A549 (cell line): ENCODE data around the gene MAP3K5. TPM values are rescaled to one million over a fixed set of nuclear protein-coding genes. Genes with fewer than 3 reads are reported as not detected.

Experiments used
- ATAC-seq, 2 experiments: fragments of 200-7000 bp in 1 of 2; fragments of >200 bp in 1 of 2; cut with Nextera tagmentation in 1 of 2; cut with Tn5 transposase in 1 of 2; 3 replicates each; pipeline versions ENCODE4 v1.8.0 to v1.9.1; 2018 to 2020; ENCODE audit warnings: mild to moderate bottlenecking in 1 of 2, moderate library complexity in 1 of 2
- CTCF ChIA-PET: fragments of 300-600 bp; sonication (Branson Sonifier 250); formaldehyde crosslinking; extraction: SDS; loops from one replicate; lab custom pipeline; 2021; ENCODE audit warnings: antibody characterized with exemption, inconsistent platforms; lab: Yijun Ruan, JAX
- POLR2A ChIA-PET: fragments of 350-600 bp; formaldehyde crosslinking; extraction: SDS; loops from one replicate; lab custom pipeline; 2021; ENCODE audit warnings: antibody characterized with exemption, inconsistent platforms; lab: Yijun Ruan, JAX
- DNase-seq, 2 experiments: peaks; one replicate each; pipeline versions ENCODE4 v3.0.0 to v3.0.0-alpha.2; 2011 to 2016; ENCODE audit warnings: low read depth in 1 of 2, low spot score in 1 of 2
- FAIRE-seq: peaks from 2 replicates; lab custom pipeline; 2011; peaks lifted over from hg19 to GRCh38; lab: Jason Lieb, UNC
- H3K27ac ChIP-seq, 2 experiments: fragments of >200 bp; sonication (Bioruptor Twin); formaldehyde crosslinking; 3 replicates each; pipeline ENCODE4 v1.5.1; 2016 to 2017
- H3K4me1 ChIP-seq: fragments of >200 bp; sonication (Bioruptor Twin); formaldehyde crosslinking; 3 replicates; pipeline ENCODE4 v1.6.1; 2016
- H3K4me2 ChIP-seq: fragments of >200 bp; sonication (Bioruptor Twin); formaldehyde crosslinking; 3 replicates; pipeline ENCODE4 v1.6.1; 2016
- H3K4me3 ChIP-seq: fragments of >200 bp; sonication (Bioruptor Twin); formaldehyde crosslinking; 3 replicates; pipeline ENCODE4 v1.5.1; 2016
- H3K9me3 ChIP-seq: fragments of >200 bp; sonication (Bioruptor Twin); formaldehyde crosslinking; 3 replicates; pipeline ENCODE4 v1.6.1; 2016
- BHLHE40 ChIP-seq: IDR thresholded peaks from 2 replicates; pipeline ENCODE4 v1.6.1; 2012; ENCODE audit warnings: low read depth, low read length, inconsistent platforms
- CEBPB ChIP-seq, 2 experiments: fragments of >200 bp in 1 of 2; sonication (Bioruptor Twin) in 1 of 2; formaldehyde crosslinking in 1 of 2; IDR thresholded peaks; 2 replicates each; pipeline ENCODE4 v1.6.1; 2012 to 2016
- CHD2 ChIP-seq: fragments of 150-350 bp; IDR thresholded peaks from 2 replicates; pipeline ENCODE4 v1.6.1; 2014; ENCODE audit warnings: low read length; ENCODE audit not compliant: partially characterized antibody
- EHMT2 ChIP-seq: fragments of 200-600 bp; sonication (generic); IDR thresholded peaks from 2 replicates; pipeline ENCODE4 v1.6.1; 2016; ENCODE audit warnings: antibody characterized with exemption, low read depth, mild to moderate bottlenecking, moderate library complexity
- ESRRA ChIP-seq: fragments of 150-350 bp; IDR thresholded peaks from 2 replicates; pipeline ENCODE4 v1.6.1; 2014; ENCODE audit warnings: mild to moderate bottlenecking, low read length, borderline replicate concordance
- FOSL2 ChIP-seq, 2 experiments: fragments of 450-650 bp in 1 of 2; fragments of >200 bp in 1 of 2; sonication (Bioruptor Twin) in 1 of 2; formaldehyde crosslinking; IDR thresholded peaks; 2 replicates each; pipeline versions ENCODE4 v1.5.0 to v1.6.1; 2016 to 2020; ENCODE audit warnings: mild to moderate bottlenecking in 1 of 2, moderate library complexity in 1 of 2
- HDAC2 ChIP-seq: fragments of 200-600 bp; sonication (generic); IDR thresholded peaks from 2 replicates; pipeline ENCODE4 v1.6.1; 2016
- JUN ChIP-seq, 2 experiments: fragments of >200 bp; sonication (Bioruptor Twin); formaldehyde crosslinking; IDR thresholded peaks; 2 replicates in 1 of 2; 3 replicates in 1 of 2; pipeline ENCODE4 v1.6.1; 2016 to 2017
- MAZ ChIP-seq: fragments of 150-350 bp; IDR thresholded peaks from 2 replicates; pipeline ENCODE4 v1.6.1; 2014; ENCODE audit warnings: antibody characterized with exemption, low read depth, low read length, borderline replicate concordance
- MYC ChIP-seq: IDR thresholded peaks from 2 replicates; pipeline ENCODE4 v1.6.1; 2012; ENCODE audit warnings: mild to moderate bottlenecking, inconsistent platforms, low read length, improper control_type of control experiment, borderline replicate concordance
- NFE2L2 ChIP-seq: fragments of 150-350 bp; conservative IDR thresholded peaks from 2 replicates; pipeline ENCODE4 v1.6.1; 2014; ENCODE audit warnings: low read length
- NPAS2 ChIP-seq: fragments of 250-450 bp; sonication (Bioruptor Pico); IDR thresholded peaks from 2 replicates; pipeline ENCODE4 v1.8.0; 2022; ENCODE audit warnings: mild to moderate bottlenecking, moderate library complexity, borderline replicate concordance
- PHF8 ChIP-seq: fragments of 200-600 bp; sonication (generic); IDR thresholded peaks from 2 replicates; pipeline ENCODE4 v1.6.1; 2016; ENCODE audit warnings: low read depth, mild to moderate bottlenecking, antibody characterized with exemption, moderate library complexity, borderline replicate concordance
- RAD21 ChIP-seq, 2 experiments: fragments of >200 bp in 1 of 2; sonication (Bioruptor Twin) in 1 of 2; formaldehyde crosslinking in 1 of 2; IDR thresholded peaks in 1 of 2; conservative IDR thresholded peaks in 1 of 2; 2 replicates in 1 of 2; 3 replicates in 1 of 2; pipeline ENCODE4 v1.6.1; 2012 to 2018; ENCODE audit warnings: inconsistent platforms in 1 of 2
- RARB ChIP-seq: fragments of 250-450 bp; sonication (Bioruptor Pico); IDR thresholded peaks from 2 replicates; pipeline ENCODE4 v1.8.0; 2021; ENCODE audit warnings: mild to moderate bottlenecking, moderate library complexity
- RFX5 ChIP-seq: fragments of 450-650 bp; IDR thresholded peaks from 2 replicates; pipeline ENCODE4 v1.7.1; 2014; ENCODE audit warnings: antibody characterized with exemption, mild to moderate bottlenecking, moderate library complexity
- SMC3 ChIP-seq: fragments of >200 bp; sonication (Bioruptor Twin); formaldehyde crosslinking; IDR thresholded peaks from 3 replicates; pipeline ENCODE4 v1.6.1; 2018; ENCODE audit warnings: inconsistent platforms
- TFCP2L1 ChIP-seq: fragments of 250-450 bp; sonication (Bioruptor Pico); IDR thresholded peaks from 2 replicates; pipeline ENCODE4 v1.5.0; 2021; ENCODE audit warnings: mild to moderate bottlenecking
- ZNF302 ChIP-seq: fragments of 250-450 bp; sonication (Bioruptor Pico); IDR thresholded peaks from 2 replicates; pipeline ENCODE4 v1.9.0; 2021; ENCODE audit warnings: inconsistent platforms, mild to moderate bottlenecking, moderate library complexity
- WGBS: methylation state at CpG from one replicate; pipeline ENCODE4 v1.1.6; 2017; ENCODE audit errors: missing lambda C conversion rate; 5-methylcytosine and 5-hydroxymethylcytosine counted together
- polyA plus RNA-seq, 4 experiments: library from polyadenylated mRNA; depleted of rRNA in 3 of 4; stranded (reverse); fragments of >200 nt; fragmentation: RNase III in 1 of 4; extraction: RNeasy Plus Mini Kit Qiagen cat#74134 plus additional on column Dnase treatment in 1 of 4; gene quantifications; 2 replicates in 3 of 4; 3 replicates in 1 of 4; pipeline ENCODE4 v1.2.3, GENCODE V29; 2011 to 2017
- TF ChIP-seq, protein P1 (sequence below): fragments of 200-600 bp; sonication (generic); IDR thresholded peaks from 2 replicates; pipeline ENCODE4 v1.6.1; 2016; ENCODE audit warnings: antibody characterized with exemption, mild to moderate bottlenecking, moderate library complexity
- TF ChIP-seq, protein P2 (sequence below): fragments of >200 bp; sonication (Bioruptor Twin); formaldehyde crosslinking; IDR thresholded peaks from 3 replicates; pipeline ENCODE4 v1.6.1; 2016
- TF ChIP-seq, protein P3 (sequence below): fragments of 450-650 bp; IDR thresholded peaks from 2 replicates; pipeline ENCODE4 v1.6.1; 2014; ENCODE audit warnings: antibody characterized with exemption
- TF ChIP-seq, protein P4 (sequence below): fragments of 250-450 bp; sonication (Bioruptor Pico); IDR thresholded peaks from 2 replicates; pipeline ENCODE4 v1.5.0; 2020; ENCODE audit warnings: low read depth, mild to moderate bottlenecking, moderate library complexity

MAP3K5 gene
- polyA plus RNA-seq, 2 of the 4 experiments (the other 2 are of a cell fraction): 2.1 to 4.1 TPM

- DNase-seq: no peak
- H3K9me3 ChIP-seq: no peaks in the 10 kb centered on the region
- no peak overlapping the region for H3K4me3 ChIP-seq
- H3K4me1 ChIP-seq: no peaks in the 10 kb centered on the region
- ChIA-PET POLR2A (no interaction called here), CTCF (interaction anchor here (1.2 to 2.7 kb wide), 3 partner anchors 20 to 168 kb away, joined by 4 to 8 read pairs (median 5); partner anchors contain the start of genes MAP3K5 and MAP7)
- H3K4me2 ChIP-seq: no peak overlapping the region
- FAIRE-seq: no peak
- no peak for ATAC-seq
- H3K27ac ChIP-seq: no peak overlapping the region
- TF ChIP-seq MYC: no peak
- TF ChIP-seq TFCP2L1 (CRISPR knock-in tag): no peak
- TF ChIP-seq FOSL2 (IDR thresholded peaks at IDR 0.05): no peak
- TF ChIP-seq FOSL2 (CRISPR knock-in tag; IDR thresholded peaks at IDR 0.05): no peak
- TF ChIP-seq JUN (IDR thresholded peaks at IDR 0.05): no peak
- TF ChIP-seq, protein P1, sequence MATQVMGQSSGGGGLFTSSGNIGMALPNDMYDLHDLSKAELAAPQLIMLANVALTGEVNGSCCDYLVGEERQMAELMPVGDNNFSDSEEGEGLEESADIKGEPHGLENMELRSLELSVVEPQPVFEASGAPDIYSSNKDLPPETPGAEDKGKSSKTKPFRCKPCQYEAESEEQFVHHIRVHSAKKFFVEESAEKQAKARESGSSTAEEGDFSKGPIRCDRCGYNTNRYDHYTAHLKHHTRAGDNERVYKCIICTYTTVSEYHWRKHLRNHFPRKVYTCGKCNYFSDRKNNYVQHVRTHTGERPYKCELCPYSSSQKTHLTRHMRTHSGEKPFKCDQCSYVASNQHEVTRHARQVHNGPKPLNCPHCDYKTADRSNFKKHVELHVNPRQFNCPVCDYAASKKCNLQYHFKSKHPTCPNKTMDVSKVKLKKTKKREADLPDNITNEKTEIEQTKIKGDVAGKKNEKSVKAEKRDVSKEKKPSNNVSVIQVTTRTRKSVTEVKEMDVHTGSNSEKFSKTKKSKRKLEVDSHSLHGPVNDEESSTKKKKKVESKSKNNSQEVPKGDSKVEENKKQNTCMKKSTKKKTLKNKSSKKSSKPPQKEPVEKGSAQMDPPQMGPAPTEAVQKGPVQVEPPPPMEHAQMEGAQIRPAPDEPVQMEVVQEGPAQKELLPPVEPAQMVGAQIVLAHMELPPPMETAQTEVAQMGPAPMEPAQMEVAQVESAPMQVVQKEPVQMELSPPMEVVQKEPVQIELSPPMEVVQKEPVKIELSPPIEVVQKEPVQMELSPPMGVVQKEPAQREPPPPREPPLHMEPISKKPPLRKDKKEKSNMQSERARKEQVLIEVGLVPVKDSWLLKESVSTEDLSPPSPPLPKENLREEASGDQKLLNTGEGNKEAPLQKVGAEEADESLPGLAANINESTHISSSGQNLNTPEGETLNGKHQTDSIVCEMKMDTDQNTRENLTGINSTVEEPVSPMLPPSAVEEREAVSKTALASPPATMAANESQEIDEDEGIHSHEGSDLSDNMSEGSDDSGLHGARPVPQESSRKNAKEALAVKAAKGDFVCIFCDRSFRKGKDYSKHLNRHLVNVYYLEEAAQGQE: no peak
- TF ChIP-seq NFE2L2: no peak
- TF ChIP-seq, protein P2, sequence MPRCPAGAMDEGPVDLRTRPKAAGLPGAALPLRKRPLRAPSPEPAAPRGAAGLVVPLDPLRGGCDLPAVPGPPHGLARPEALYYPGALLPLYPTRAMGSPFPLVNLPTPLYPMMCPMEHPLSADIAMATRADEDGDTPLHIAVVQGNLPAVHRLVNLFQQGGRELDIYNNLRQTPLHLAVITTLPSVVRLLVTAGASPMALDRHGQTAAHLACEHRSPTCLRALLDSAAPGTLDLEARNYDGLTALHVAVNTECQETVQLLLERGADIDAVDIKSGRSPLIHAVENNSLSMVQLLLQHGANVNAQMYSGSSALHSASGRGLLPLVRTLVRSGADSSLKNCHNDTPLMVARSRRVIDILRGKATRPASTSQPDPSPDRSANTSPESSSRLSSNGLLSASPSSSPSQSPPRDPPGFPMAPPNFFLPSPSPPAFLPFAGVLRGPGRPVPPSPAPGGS: no peak
- TF ChIP-seq NPAS2: no peak
- TF ChIP-seq BHLHE40: no peak
Observed at GRCh38 chr6:136624347-136624746, 167.9 kb downstream of the MAP3K5 start.

DNA sequence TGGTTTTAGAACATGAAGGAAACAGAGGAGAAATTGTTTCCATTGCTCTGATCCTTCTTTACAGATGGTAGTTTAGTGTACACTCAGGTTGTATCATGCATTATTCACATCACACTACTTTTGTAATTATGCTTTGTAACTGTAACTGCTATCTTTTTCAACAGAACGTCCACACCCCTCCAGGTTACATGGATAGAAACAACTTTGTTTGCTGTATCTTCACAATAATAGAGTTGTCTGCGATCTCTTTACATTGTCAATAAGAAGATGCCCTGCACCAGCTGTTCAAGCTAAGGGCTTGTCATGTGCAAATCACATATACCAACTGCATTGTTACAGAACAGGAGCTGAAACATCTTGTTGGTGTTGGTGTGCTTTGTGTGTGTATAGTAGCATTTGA lies 174.2 kb downstream of the MAP3K5 start:
- FAIRE-seq (no peak), ATAC-seq (no peak), DNase-seq (no peak)
- TF ChIP-seq CEBPB (IDR thresholded peaks at IDR 0.05) (no peak), SMC3 (no peak), JUN (IDR thresholded peaks at IDR 0.05) (no peak), CHD2 (no peak), RFX5 (no peak), EHMT2 (no peak), RARB (no peak), ESRRA (no peak), NFE2L2 (no peak), FOSL2 (IDR thresholded peaks at IDR 0.05) (no peak), FOSL2 (CRISPR knock-in tag; IDR thresholded peaks at IDR 0.05) (no peak), HDAC2 (no peak), PHF8 (no peak), MAZ (no peak), RAD21 (conservative IDR thresholded peaks at IDR 0.05 in 1 of 2, IDR thresholded peaks at IDR 0.05 in 1 of 2) (no peak), MYC (no peak), ZNF302 (CRISPR knock-in tag) (no peak)
- TF ChIP-seq, protein P3, sequence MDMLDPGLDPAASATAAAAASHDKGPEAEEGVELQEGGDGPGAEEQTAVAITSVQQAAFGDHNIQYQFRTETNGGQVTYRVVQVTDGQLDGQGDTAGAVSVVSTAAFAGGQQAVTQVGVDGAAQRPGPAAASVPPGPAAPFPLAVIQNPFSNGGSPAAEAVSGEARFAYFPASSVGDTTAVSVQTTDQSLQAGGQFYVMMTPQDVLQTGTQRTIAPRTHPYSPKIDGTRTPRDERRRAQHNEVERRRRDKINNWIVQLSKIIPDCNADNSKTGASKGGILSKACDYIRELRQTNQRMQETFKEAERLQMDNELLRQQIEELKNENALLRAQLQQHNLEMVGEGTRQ: no peak
- TF ChIP-seq, protein P4, sequence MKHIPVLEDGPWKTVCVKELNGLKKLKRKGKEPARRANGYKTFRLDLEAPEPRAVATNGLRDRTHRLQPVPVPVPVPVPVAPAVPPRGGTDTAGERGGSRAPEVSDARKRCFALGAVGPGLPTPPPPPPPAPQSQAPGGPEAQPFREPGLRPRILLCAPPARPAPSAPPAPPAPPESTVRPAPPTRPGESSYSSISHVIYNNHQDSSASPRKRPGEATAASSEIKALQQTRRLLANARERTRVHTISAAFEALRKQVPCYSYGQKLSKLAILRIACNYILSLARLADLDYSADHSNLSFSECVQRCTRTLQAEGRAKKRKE (CRISPR knock-in tag): no peak
- H3K27ac ChIP-seq: no peak overlapping the region
- POLR2A ChIA-PET: no interaction called here
- WGBS: 74% methylated on average over 2 of the region's 2 CpGs
- CTCF ChIA-PET: no interaction called here
- H3K4me2 ChIP-seq: no peak overlapping the region
- H3K4me3 ChIP-seq: no peak overlapping the region
- peaks cover 10% of the 10 kb centered on the region for H3K4me1 ChIP-seq
- H3K9me3 ChIP-seq: no peaks in the 10 kb centered on the region
